AG04450 (cell line): Measurements from ENCODE around the gene EPHB2. TPM values are rescaled to one million over a fixed set of nuclear protein-coding genes. Genes with fewer than 3 reads are reported as not detected.

Experiments
- CTCF ChIA-PET: fragments of 300-600, 350-600 bp; formaldehyde crosslinking; extraction: SDS; loops from one replicate; lab custom pipeline; 2022; ENCODE audit warnings: antibody characterized with exemption, inconsistent platforms; lab: Charles Lee
- POLR2A ChIA-PET: fragments of 350-600 bp; formaldehyde crosslinking; extraction: SDS; loops from one replicate; lab custom pipeline; 2021; ENCODE audit warnings: antibody characterized with exemption, inconsistent platforms; lab: Yijun Ruan, JAX
- DNase-seq: peaks from one replicate; pipeline ENCODE4 v3.0.0-alpha.2; 2011; ENCODE audit warnings: low read depth, low spot score
- H3K27ac ChIP-seq: one replicate; pipeline ENCODE4 v1.5.1; 2012; ENCODE audit warnings: low read depth, low read length, control low read depth
- H3K27me3 ChIP-seq: one replicate; pipeline ENCODE4 v1.6.0; 2012; ENCODE audit warnings: low read length; ENCODE audit not compliant: control insufficient read depth, insufficient read depth
- H3K4me3 ChIP-seq: 2 replicates; pipeline ENCODE4 v1.5.1; 2011; ENCODE audit warnings: mild to moderate bottlenecking, low read depth, low read length, control low read depth
- H3K9me3 ChIP-seq: 2 replicates; pipeline ENCODE4 v1.5.1; 2012; ENCODE audit warnings: low read length; ENCODE audit not compliant: control insufficient read depth, insufficient read depth
- polyA plus RNA-seq: library from polyadenylated mRNA; depleted of rRNA; stranded (reverse); fragments of >200 nt; gene quantifications from 2 replicates; pipeline ENCODE4 v1.2.3, GENCODE V29; 2011
- TF ChIP-seq, protein P1 (sequence below): IDR thresholded peaks from 2 replicates; pipeline ENCODE4 v1.5.1; 2011; ENCODE audit warnings: low read depth, low read length, control low read depth, inconsistent platforms

Gene EPHB2
- polyA plus RNA-seq, 1 experiment: 30.9 TPM

GRCh38 chr1:22875841-22876240, 165.2 kb downstream of the EPHB2 start:
- TF ChIP-seq, protein P1, sequence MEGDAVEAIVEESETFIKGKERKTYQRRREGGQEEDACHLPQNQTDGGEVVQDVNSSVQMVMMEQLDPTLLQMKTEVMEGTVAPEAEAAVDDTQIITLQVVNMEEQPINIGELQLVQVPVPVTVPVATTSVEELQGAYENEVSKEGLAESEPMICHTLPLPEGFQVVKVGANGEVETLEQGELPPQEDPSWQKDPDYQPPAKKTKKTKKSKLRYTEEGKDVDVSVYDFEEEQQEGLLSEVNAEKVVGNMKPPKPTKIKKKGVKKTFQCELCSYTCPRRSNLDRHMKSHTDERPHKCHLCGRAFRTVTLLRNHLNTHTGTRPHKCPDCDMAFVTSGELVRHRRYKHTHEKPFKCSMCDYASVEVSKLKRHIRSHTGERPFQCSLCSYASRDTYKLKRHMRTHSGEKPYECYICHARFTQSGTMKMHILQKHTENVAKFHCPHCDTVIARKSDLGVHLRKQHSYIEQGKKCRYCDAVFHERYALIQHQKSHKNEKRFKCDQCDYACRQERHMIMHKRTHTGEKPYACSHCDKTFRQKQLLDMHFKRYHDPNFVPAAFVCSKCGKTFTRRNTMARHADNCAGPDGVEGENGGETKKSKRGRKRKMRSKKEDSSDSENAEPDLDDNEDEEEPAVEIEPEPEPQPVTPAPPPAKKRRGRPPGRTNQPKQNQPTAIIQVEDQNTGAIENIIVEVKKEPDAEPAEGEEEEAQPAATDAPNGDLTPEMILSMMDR: no peak
- no peak for DNase-seq
- Histone ChIP-seq H3K27ac (no peak overlapping the region), H3K27me3 (no peaks in the 10 kb centered on the region), H3K4me3 (no peak overlapping the region), H3K9me3 (no peaks in the 10 kb centered on the region)
- POLR2A ChIA-PET: no interaction called here
- CTCF ChIA-PET: interaction anchor here (0.5 kb wide), 1 partner anchor 622 kb away, joined by 5 read pairs; no protein-coding TSS in a partner anchor

DNA sequence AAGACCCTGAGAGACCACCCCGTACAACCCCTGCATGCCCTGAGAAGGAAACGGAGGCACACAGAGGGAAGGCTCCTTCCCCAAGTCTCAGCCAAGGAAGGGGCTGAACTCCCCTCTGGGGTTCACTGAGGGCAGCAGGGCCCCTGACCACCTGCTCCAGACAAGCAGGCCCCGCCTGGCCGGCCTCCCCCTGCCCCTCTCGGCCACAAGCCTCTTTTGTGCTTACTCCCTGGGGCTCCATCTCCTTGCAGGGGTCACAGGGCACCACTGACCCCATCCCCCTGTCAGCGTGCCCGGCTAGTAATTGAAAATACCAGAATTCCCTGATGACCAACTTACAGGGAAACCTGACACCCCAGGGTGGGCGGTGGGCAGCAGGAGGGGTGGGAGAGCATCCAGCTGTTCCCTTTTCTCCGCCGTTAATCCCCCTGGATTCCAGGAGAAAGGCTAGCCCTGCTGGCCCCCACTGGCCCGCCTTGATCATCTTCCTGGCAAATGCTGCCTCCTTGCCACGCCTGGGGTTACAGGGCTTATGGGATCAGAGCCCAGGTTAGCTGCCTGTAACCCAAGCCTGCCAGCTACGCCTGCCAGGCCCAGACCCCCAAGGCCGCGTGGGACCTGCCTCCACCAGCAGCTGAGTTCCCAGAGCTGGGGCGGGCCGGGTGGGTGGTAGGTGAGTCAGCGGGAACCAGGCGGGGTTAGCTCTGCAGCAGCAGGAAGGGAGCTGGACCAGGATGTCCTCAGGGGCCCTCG, 165.9 kb downstream of the EPHB2 start:
- Histone ChIP-seq H3K27ac (no peak overlapping the region), H3K27me3 (no peaks in the 10 kb centered on the region), H3K4me3 (no peak overlapping the region), H3K9me3 (no peaks in the 10 kb centered on the region)
- ChIA-PET POLR2A (interaction anchor here (0.6 kb wide), 1 partner anchor 68 kb away, joined by 3 read pairs; no protein-coding TSS in a partner anchor), CTCF (interaction anchor here (0.5 to 2.6 kb wide), 3 partner anchors 12 to 623 kb away, joined by 4 to 14 read pairs (median 5); no protein-coding TSS in a partner anchor)
- DNase-seq: no peak
- TF ChIP-seq, protein P1: no peak

GRCh38 chr1:22877112-22877915, 166.7 kb downstream of the EPHB2 start:
- CTCF ChIA-PET: interaction anchor here (1.4 to 2.6 kb wide), 2 partner anchors 12 to 173 kb away, joined by 4 to 14 read pairs; no protein-coding TSS in a partner anchor
- POLR2A ChIA-PET: interaction anchor here (0.6 kb wide), 1 partner anchor 69 kb away, joined by 3 read pairs; no protein-coding TSS in a partner anchor

DNA sequence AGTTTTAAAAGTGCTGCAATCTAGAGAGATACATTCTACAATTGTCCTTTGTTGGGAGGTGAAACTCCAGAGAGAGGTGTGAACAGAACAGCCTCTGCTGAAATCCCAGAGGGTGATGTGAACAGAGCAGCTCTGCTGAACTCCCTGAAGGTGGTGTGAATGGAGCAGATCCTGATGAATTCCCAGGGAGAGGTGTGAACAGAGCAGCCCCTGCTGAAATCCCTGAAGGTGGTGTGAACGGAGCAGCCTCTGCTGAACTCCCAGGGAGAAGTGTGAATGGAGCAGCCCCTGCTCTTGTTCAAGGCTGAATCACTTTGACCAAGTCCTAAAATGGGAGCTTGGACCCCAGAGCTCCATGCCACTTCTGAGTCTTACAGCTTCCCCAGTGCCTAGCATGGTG, 167.3 kb downstream of the EPHB2 start:
- TF ChIP-seq, protein P1: no peak
- H3K27ac ChIP-seq: no peak overlapping the region
- ChIA-PET POLR2A (no interaction called here), CTCF (interaction anchor here (2.6 kb wide), 1 partner anchor 173 kb away, joined by 14 read pairs; no protein-coding TSS in a partner anchor)
- H3K27me3 ChIP-seq: no peaks in the 10 kb centered on the region
- no peak overlapping the region for H3K4me3 ChIP-seq
- no peak for DNase-seq
- H3K9me3 ChIP-seq: no peaks in the 10 kb centered on the region

More at GRCh38 chr1:22877112-22877915, 166.7 kb downstream of the EPHB2 start:
- no peak for DNase-seq
- Histone ChIP-seq H3K27ac (no peak overlapping the region), H3K27me3 (no peaks in the 10 kb centered on the region), H3K9me3 (no peaks in the 10 kb centered on the region), H3K4me3 (no peak overlapping the region)
- TF ChIP-seq, protein P1: no peak
